Osteoblast (primary cell): ENCODE results near the gene SPECC1. TPM values are rescaled to one million over a fixed set of nuclear protein-coding genes. Genes with fewer than 3 reads are reported as not detected.

ENCODE experiments used
- DNase-seq: peaks from one replicate; pipeline ENCODE4 v3.0.0; 2011; ENCODE audit warnings: low spot score, mixed read lengths; ENCODE audit not compliant: insufficient read length; ENCODE audit errors: missing footprints
- H2AFZ ChIP-seq: 2 replicates; pipeline ENCODE4 v1.6.0; 2011; ENCODE audit warnings: mild to moderate bottlenecking, low read length
- H3K27ac ChIP-seq: 2 replicates; pipeline ENCODE4 v1.5.1; 2011; ENCODE audit warnings: mild to moderate bottlenecking, low read depth, low read length, moderate library complexity
- H3K27me3 ChIP-seq: 2 replicates; pipeline ENCODE4 v1.6.0; 2012; ENCODE audit warnings: mild to moderate bottlenecking, control low read depth, inconsistent platforms, low read length, moderate library complexity; ENCODE audit not compliant: insufficient read depth
- H3K36me3 ChIP-seq: 2 replicates; pipeline ENCODE4 v1.5.1; 2011; ENCODE audit warnings: mild to moderate bottlenecking, low read length, control low read depth, moderate library complexity; ENCODE audit not compliant: insufficient read depth
- H3K4me1 ChIP-seq: 2 replicates; pipeline ENCODE4 v1.5.1; 2011; ENCODE audit warnings: mild to moderate bottlenecking, low read length, control low read depth, moderate library complexity; ENCODE audit not compliant: insufficient read depth
- H3K4me2 ChIP-seq: 2 replicates; pipeline ENCODE4 v1.6.0; 2011; ENCODE audit warnings: mild to moderate bottlenecking, low read length; ENCODE audit not compliant: insufficient read depth
- H3K4me3 ChIP-seq: fragments of 200-600 bp; sonication (generic); 3 replicates; pipeline ENCODE4 v1.5.1; 2012; ENCODE audit warnings: mild to moderate bottlenecking, low read length, inconsistent platforms; ENCODE audit not compliant: insufficient read depth
- H3K79me2 ChIP-seq: 2 replicates; pipeline ENCODE4 v1.6.0; 2012; ENCODE audit warnings: mild to moderate bottlenecking, low read length, control low read depth, inconsistent platforms; ENCODE audit not compliant: insufficient read depth
- H3K9me3 ChIP-seq: 2 replicates; pipeline ENCODE4 v1.5.1; 2011; ENCODE audit warnings: low read depth, low read length, control low read depth
- H4K20me1 ChIP-seq: 2 replicates; pipeline ENCODE4 v1.6.0; 2012; ENCODE audit warnings: mild to moderate bottlenecking, low read length, control low read depth; ENCODE audit not compliant: insufficient read depth
- CTCF ChIP-seq: IDR thresholded peaks from 2 replicates; pipeline ENCODE4 v1.5.1; 2011; ENCODE audit warnings: mild to moderate bottlenecking, low read depth, low read length, moderate library complexity; ENCODE audit errors: extremely low read depth
- total RNA-seq: library from RNA; depleted of rRNA; stranded (reverse); fragments of >200 nt; gene quantifications from 2 replicates; pipeline ENCODE4 v1.2.3, GENCODE V29; 2012

SPECC1 gene
- total RNA-seq, 1 donor, result 155 TPM

GRCh38 chr17:20294120-20294519 lies 285.0 kb downstream of the SPECC1 start:
- H3K36me3 ChIP-seq, result peaks cover 11% of the 10 kb centered on the region
- no peak overlapping the region for H3K4me3 ChIP-seq
- no peaks in the 10 kb centered on the region for H3K79me2 ChIP-seq
- no peaks in the 10 kb centered on the region for H3K4me1 ChIP-seq
- DNase-seq, result no peak
- no peaks in the 10 kb centered on the region for H3K27me3 ChIP-seq
- H3K9me3 ChIP-seq, result no peaks in the 10 kb centered on the region
- H3K4me2 ChIP-seq, result no peak overlapping the region
- TF ChIP-seq CTCF, result no peak
- H4K20me1 ChIP-seq, result no peaks in the 10 kb centered on the region
- no peak overlapping the region for H2AFZ ChIP-seq
- H3K27ac ChIP-seq, result no peak overlapping the region

- Histone ChIP-seq H4K20me1 (no peaks in the 10 kb centered on the region), H3K36me3 (peaks cover 11% of the 10 kb centered on the region), H3K9me3 (no peaks in the 10 kb centered on the region), H3K27me3 (no peaks in the 10 kb centered on the region), H3K27ac (peak overlapping the region; percentile 99), H2AFZ (no peak overlapping the region), H3K4me3 (no peak overlapping the region), H3K79me2 (no peaks in the 10 kb centered on the region), H3K4me2 (no peak overlapping the region), H3K4me1 (peaks cover 30% of the 10 kb centered on the region)
- DNase-seq, result no peak
- TF ChIP-seq CTCF, result no peak
Measured at GRCh38 chr17:20299013-20299412, 289.9 kb downstream of the SPECC1 start.

GRCh38 chr17:20300436-20300934 lies 291.3 kb downstream of the SPECC1 start:
- no peaks in the 10 kb centered on the region for H4K20me1 ChIP-seq
- H3K27me3 ChIP-seq, result no peaks in the 10 kb centered on the region
- peak overlapping the region; percentile 31 for H3K4me3 ChIP-seq
- H3K4me2 ChIP-seq, result peak overlapping the region; percentile 61
- peak; percentile 91 for DNase-seq
- H3K9me3 ChIP-seq, result no peaks in the 10 kb centered on the region
- peaks cover 30% of the 10 kb centered on the region for H3K4me1 ChIP-seq
- TF ChIP-seq CTCF, result no peak
- H3K36me3 ChIP-seq, result peaks cover 11% of the 10 kb centered on the region
- H2AFZ ChIP-seq, result peak overlapping the region; percentile 81
- H3K79me2 ChIP-seq, result no peaks in the 10 kb centered on the region
- H3K27ac ChIP-seq, result peak overlapping the region; percentile 99

- no peaks in the 10 kb centered on the region for H3K79me2 ChIP-seq
- peak overlapping the region; percentile 80 for H2AFZ ChIP-seq
- peaks cover 16% of the 10 kb centered on the region for H3K36me3 ChIP-seq
- H3K9me3 ChIP-seq, result peaks cover 7% of the 10 kb centered on the region
- no peak for TF ChIP-seq CTCF
- peaks cover 30% of the 10 kb centered on the region for H3K4me1 ChIP-seq
- H4K20me1 ChIP-seq, result no peaks in the 10 kb centered on the region
- no peaks in the 10 kb centered on the region for H3K27me3 ChIP-seq
- peak; percentile 87 for DNase-seq
- H3K4me2 ChIP-seq, result no peak overlapping the region
- H3K27ac ChIP-seq, result peak overlapping the region; percentile 99
- no peak overlapping the region for H3K4me3 ChIP-seq
Measured at GRCh38 chr17:20302246-20302917, 293.2 kb downstream of the SPECC1 start.
